Measurements from ENCODE around the gene PLEK. TPM values are rescaled to one million over a fixed set of nuclear protein-coding genes. Genes with fewer than 3 reads are reported as not detected.

PLEK gene
- total and polyA plus RNA-seq, 9 of the 15 experiments (the other 6 are each of a cell fraction or from before 2014, with no cell fraction given) = 0.14 to 1.2 (median 0.36) TPM

- TF ChIP-seq, protein P1, sequence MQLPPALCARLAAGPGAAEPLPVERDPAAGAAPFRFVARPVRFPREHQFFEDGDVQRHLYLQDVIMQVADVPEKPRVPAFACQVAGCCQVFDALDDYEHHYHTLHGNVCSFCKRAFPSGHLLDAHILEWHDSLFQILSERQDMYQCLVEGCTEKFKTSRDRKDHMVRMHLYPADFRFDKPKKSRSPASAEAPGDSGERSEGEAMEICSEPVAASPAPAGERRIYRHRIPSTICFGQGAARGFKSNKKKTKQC (CRISPR knock-in tag; IDR thresholded peaks at IDR 0.05) = 0 out of 2 replicates have a peak, but pooled peaks have one; percentile 38
- TF ChIP-seq CTBP1 (IDR thresholded peaks at IDR 0.05; ENCODE audit: borderline replicate concordance) = no peak
- peak; percentile 29; the same call in 1 of the 2 replicates for TF ChIP-seq ZFX (CRISPR knock-in tag; IDR thresholded peaks at IDR 0.05)
- TF ChIP-seq ZBTB7A (IDR thresholded peaks at IDR 0.05; ENCODE audit: borderline replicate concordance, control insufficient read depth, low read depth, low read length) = peak; percentile 26; the same call in 1 of the 2 replicates
- TF ChIP-seq TAF7 (tag; IDR thresholded peaks at IDR 0.05) = no peak
- no peak for TF ChIP-seq HDAC8 (tag; IDR thresholded peaks at IDR 0.05)
- TF ChIP-seq NRF1 (conservative IDR thresholded peaks at IDR 0.05 in 1 of 2, IDR thresholded peaks at IDR 0.05 in 1 of 2) = peak in 1 of 2 experiments; percentile 36; a peak in 2 of 4 replicates
- TF ChIP-seq, protein P2, sequence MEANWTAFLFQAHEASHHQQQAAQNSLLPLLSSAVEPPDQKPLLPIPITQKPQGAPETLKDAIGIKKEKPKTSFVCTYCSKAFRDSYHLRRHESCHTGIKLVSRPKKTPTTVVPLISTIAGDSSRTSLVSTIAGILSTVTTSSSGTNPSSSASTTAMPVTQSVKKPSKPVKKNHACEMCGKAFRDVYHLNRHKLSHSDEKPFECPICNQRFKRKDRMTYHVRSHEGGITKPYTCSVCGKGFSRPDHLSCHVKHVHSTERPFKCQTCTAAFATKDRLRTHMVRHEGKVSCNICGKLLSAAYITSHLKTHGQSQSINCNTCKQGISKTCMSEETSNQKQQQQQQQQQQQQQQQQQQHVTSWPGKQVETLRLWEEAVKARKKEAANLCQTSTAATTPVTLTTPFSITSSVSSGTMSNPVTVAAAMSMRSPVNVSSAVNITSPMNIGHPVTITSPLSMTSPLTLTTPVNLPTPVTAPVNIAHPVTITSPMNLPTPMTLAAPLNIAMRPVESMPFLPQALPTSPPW (CRISPR knock-in tag; IDR thresholded peaks at IDR 0.05) = peak; percentile 90
- TF ChIP-seq PHF8 (IDR thresholded peaks at IDR 0.05; ENCODE audit: borderline replicate concordance, low read length) = peak; percentile 19; the same call in 1 of the 2 replicates
- TF ChIP-seq, protein P3, sequence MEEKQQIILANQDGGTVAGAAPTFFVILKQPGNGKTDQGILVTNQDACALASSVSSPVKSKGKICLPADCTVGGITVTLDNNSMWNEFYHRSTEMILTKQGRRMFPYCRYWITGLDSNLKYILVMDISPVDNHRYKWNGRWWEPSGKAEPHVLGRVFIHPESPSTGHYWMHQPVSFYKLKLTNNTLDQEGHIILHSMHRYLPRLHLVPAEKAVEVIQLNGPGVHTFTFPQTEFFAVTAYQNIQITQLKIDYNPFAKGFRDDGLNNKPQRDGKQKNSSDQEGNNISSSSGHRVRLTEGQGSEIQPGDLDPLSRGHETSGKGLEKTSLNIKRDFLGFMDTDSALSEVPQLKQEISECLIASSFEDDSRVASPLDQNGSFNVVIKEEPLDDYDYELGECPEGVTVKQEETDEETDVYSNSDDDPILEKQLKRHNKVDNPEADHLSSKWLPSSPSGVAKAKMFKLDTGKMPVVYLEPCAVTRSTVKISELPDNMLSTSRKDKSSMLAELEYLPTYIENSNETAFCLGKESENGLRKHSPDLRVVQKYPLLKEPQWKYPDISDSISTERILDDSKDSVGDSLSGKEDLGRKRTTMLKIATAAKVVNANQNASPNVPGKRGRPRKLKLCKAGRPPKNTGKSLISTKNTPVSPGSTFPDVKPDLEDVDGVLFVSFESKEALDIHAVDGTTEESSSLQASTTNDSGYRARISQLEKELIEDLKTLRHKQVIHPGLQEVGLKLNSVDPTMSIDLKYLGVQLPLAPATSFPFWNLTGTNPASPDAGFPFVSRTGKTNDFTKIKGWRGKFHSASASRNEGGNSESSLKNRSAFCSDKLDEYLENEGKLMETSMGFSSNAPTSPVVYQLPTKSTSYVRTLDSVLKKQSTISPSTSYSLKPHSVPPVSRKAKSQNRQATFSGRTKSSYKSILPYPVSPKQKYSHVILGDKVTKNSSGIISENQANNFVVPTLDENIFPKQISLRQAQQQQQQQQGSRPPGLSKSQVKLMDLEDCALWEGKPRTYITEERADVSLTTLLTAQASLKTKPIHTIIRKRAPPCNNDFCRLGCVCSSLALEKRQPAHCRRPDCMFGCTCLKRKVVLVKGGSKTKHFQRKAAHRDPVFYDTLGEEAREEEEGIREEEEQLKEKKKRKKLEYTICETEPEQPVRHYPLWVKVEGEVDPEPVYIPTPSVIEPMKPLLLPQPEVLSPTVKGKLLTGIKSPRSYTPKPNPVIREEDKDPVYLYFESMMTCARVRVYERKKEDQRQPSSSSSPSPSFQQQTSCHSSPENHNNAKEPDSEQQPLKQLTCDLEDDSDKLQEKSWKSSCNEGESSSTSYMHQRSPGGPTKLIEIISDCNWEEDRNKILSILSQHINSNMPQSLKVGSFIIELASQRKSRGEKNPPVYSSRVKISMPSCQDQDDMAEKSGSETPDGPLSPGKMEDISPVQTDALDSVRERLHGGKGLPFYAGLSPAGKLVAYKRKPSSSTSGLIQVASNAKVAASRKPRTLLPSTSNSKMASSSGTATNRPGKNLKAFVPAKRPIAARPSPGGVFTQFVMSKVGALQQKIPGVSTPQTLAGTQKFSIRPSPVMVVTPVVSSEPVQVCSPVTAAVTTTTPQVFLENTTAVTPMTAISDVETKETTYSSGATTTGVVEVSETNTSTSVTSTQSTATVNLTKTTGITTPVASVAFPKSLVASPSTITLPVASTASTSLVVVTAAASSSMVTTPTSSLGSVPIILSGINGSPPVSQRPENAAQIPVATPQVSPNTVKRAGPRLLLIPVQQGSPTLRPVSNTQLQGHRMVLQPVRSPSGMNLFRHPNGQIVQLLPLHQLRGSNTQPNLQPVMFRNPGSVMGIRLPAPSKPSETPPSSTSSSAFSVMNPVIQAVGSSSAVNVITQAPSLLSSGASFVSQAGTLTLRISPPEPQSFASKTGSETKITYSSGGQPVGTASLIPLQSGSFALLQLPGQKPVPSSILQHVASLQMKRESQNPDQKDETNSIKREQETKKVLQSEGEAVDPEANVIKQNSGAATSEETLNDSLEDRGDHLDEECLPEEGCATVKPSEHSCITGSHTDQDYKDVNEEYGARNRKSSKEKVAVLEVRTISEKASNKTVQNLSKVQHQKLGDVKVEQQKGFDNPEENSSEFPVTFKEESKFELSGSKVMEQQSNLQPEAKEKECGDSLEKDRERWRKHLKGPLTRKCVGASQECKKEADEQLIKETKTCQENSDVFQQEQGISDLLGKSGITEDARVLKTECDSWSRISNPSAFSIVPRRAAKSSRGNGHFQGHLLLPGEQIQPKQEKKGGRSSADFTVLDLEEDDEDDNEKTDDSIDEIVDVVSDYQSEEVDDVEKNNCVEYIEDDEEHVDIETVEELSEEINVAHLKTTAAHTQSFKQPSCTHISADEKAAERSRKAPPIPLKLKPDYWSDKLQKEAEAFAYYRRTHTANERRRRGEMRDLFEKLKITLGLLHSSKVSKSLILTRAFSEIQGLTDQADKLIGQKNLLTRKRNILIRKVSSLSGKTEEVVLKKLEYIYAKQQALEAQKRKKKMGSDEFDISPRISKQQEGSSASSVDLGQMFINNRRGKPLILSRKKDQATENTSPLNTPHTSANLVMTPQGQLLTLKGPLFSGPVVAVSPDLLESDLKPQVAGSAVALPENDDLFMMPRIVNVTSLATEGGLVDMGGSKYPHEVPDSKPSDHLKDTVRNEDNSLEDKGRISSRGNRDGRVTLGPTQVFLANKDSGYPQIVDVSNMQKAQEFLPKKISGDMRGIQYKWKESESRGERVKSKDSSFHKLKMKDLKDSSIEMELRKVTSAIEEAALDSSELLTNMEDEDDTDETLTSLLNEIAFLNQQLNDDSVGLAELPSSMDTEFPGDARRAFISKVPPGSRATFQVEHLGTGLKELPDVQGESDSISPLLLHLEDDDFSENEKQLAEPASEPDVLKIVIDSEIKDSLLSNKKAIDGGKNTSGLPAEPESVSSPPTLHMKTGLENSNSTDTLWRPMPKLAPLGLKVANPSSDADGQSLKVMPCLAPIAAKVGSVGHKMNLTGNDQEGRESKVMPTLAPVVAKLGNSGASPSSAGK (IDR thresholded peaks at IDR 0.05) = peak; percentile 48; the same call in 1 of the 2 replicates
- peak; percentile 33; the same call in 1 of the 2 replicates for TF ChIP-seq SMAD4 (CRISPR knock-in tag; conservative IDR thresholded peaks at IDR 0.05)
- peak; percentile 31 for TF ChIP-seq HNRNPLL (IDR thresholded peaks at IDR 0.05; ENCODE audit: low read depth, low read length, poor library complexity, severe bottlenecking)
These were observed 45.5 kb upstream of the PLEK start, which contains the start of gene CNRIP1 (continued) for GRCh38 chr2:68319398-68320117.
